ENCODE measurements around the gene FAM167B.

FAM167B gene

DNA sequence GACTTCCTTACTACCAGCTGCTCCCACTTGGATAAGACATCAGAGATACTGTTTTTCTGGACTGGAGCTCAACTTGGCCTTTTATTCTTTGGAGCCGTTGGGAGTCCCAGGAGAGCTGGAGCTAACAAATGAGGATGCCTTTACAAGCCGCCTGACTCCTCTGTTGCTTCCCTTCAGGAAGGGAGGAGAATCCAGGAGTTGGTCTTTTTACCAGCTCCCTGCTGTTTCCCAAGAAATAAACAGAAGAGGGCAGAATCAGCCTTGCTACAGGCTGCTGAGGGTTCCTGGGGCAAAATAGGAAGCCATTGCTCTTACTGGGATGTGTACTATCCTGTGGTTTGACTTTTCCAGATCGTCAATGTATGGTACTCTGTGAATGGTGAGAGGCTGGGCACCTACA lies 23.3 kb upstream of the FAM167B start:
- no peak for DNase-seq

DNA sequence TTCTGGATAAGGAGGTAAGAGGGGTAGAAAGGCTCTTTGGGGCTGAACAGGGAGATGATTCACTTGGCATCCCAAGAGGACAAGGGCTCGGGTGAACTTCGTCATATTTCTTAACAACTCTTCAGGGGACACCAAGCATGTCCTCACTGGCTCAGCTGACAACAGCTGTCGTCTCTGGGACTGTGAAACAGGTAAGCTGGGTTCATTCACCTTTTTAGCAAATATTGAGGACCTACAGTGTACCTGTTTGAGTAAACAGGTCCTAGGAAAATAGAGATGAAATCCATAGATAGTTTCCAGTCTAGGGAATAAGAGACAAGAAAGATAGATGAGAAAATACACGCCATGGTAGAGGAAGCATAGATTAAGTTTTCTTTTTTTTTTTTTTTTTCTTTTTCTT lies 22.7 kb upstream of the FAM167B start:
- DNase-seq = no peak

- DNase-seq = no peak
Measured at GRCh38 chr1:32228771-32229170, 18.3 kb upstream of the FAM167B start.

GRCh38 chr1:32231843-32232432 lies 15.1 kb upstream of the FAM167B start:
- no peak for DNase-seq

- DNase-seq = no peak
Measured at GRCh38 chr1:32232558-32233304, 14.3 kb upstream of the FAM167B start.

DNA sequence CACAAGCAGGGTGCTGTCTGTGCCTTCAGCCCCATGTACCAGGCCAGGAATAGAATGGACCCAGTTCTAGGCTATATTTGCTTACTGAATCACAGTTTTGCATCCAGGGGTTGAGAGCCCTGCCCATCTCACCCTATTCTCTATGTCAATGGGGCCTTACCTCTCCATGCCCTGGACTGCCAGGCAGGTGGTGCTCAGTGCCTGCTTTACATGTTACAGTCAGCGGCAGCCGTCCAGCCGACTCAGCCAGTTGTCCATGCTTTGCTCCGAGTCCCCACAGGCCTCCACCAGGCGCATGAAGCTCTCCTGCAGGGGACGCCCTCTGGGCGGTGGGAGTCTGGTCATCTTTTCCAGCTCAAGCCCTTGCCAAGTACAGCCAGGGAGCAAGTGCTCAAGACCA lies 12.2 kb upstream of the FAM167B start:
- DNase-seq = no peak

- no peak for DNase-seq
Measured at GRCh38 chr1:32239337-32239736, 7.7 kb upstream of the FAM167B start.

GRCh38 chr1:32239790-32240139 lies 7.3 kb upstream of the FAM167B start:
- no peak for DNase-seq

DNA sequence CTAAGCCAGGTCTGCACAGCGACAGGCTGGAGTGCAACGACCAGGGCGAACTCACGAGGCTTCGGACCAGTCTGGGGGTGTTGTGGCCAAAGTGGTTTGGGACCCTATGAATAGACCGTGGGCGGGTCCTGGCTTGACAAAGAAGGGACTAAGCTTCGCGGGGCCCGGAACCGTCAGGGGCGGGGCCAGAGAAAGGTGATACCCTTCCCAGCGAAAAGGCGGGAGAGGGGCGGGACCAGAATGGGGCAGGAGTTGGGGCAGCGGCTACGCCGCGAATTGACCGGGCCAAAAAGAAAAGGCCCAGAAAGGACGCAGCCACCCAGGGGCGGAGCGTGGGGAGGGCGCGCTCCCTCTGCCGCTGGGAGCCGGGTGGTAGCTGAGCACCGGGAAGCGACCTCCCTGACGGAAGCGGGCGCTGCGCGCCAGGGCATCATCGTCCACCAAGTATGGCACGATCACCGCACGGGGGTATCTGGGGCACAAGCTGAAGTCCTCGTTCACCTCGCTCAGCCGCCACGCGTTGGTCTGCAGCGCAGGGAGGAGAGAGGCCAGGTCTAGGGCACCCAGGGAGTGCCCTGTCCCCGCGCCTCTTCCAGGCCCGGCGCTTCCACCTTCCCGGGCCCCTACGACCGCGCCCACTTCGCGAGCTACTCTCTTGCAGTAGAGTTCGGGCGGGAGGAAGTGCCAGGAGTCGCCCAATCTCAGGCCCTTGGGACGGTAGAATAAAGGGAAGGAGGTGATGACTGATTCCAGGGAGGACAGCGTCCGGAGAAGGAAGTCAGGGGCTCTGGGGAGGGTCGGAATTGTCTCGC lies 6.7 kb upstream of the FAM167B start:
- DNase-seq = peak; percentile 54

DNA sequence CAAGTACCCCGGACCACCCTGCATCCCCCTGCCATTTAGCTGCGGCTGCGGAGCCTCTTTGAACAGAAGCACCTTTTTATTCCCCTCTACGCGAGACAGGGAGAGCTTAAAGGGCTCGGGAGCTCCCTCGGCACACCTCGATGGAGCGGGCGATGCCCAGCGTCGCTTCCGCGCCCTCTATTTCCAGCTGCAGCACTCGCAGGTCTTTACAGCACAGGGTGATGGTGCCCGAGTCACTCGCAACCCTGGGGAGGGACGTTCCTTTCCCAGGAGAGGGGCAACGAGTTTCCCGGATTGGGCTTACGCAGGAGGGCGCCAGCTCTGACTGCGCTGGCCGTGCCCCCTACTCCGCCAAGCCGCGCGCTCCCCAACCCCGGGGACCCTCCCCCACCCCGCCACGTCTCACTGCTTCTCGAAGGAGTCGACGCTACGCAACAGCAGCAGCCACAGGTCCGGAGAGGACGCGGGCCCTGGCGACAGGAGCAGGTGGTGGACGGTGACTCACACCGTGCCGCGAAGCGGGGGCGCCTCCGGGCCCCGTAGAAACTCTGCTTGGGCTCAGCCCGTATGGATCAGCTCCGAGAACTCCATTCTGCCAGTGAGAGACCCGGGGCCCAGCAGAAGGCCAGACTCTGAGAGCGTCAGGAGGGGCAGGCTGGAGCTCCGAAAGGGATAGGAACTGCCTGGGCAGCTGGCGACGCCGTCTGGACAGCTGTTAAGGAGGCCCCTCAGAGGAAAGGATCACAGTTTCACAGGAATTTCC lies 5.8 kb upstream of the FAM167B start:
- peak; percentile 41 for DNase-seq

- no peak for DNase-seq
Measured at GRCh38 chr1:32242341-32242851, 4.6 kb upstream of the FAM167B start.

- DNase-seq = no peak
Measured at GRCh38 chr1:32247452-32247851, 430 bp downstream of the FAM167B start.

GRCh38 chr1:32247983-32248889 lies 1.2 kb downstream of the FAM167B start:
- peak; percentile 60 for DNase-seq

DNA sequence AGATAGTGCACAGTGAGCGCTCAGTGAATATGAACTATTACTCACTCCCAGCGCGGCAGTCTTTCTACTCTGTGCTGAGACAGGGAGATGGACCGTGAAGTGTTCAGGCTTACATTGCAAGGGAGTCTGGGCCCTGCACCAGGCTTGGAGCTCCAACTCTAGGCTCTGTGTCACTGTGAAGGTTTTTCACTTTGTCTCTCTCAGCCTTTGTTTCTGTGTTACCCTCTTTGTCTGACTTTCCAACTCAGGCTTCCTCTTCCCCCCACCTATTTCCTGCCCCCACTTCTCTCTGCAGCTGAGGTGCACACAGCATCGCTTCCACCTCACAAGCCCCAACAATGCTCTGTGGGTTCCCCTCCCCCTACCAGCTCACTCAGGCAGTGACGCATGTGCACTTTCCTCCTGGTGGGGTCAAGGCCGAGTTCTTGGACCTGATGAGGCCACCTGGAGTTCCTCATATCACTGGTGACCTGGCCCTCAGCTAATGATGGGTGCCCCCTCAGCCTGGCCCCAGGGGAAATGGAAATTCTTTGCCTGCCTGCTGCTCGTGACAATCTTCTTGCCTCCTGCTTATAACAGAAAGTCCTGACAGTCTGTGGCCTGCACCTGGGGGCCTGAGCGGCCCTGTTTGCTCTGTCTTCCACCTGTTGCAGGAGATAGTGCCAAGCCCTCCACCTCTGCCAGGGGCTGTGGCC lies 3.0 kb downstream of the FAM167B start:
- DNase-seq = no peak

GRCh38 chr1:32250893-32251716 lies 4.1 kb downstream of the FAM167B start, which contains the start of gene LCK:
TSS of gene LCK (plus strand) at chr1:32251265. CDS start at chr1:32274330, 23,065 bp downstream.
- no peak for DNase-seq

GRCh38 chr1:32255072-32256071 lies 8.3 kb downstream of the FAM167B start:
- DNase-seq = no peak

DNA sequence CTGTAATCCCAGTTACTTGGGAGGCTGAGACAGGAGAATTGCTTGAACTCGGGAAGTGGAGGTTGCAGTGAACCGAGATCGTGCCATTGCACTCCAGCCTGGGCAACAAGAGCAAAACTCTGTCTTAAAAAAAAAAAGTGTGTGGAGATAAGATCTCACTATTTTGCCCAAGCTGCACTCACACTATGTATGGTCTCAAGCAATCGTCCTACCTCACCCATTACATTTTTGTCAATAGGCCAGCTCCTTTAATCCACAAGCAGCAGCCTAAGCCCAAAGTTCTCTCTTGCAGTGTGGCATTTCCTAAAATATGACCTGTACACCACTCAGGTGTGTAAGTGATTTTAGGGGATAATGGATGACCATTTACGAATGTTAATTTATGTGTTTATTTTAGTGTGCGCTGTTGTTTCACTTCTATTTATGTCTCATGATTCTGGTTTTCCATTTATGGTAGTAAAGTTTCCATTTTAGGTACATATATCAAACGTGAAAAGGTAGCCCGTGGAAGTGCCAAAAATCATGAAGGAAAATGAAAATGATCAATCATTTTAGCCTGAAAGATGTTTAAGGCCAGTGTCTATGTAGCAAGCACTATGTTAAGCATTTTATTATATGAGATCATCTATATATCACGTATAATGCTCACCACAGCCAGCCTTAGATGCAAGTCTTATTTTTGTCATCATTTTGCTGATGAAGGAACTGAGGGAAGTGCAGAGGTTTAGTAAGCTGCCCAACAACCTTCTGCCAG lies 9.6 kb downstream of the FAM167B start:
- DNase-seq = no peak

DNA sequence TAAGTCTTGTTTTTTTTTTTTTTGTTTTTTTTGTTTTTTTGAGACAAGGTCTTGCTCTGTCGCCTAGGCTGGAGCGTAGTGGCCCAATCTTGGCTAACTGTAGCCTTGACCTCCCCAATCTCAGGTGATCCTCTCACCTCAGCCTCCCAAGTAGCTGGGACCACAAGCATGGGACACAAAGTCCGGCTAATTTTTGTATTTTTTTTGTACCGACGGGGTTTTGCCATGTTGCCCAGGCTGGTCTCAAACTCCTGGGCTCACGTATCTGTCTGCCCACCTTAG lies 10.1 kb downstream of the FAM167B start:
- DNase-seq = no peak

Data from fibroblast of skin of scalp (primary cell).